ENCODE results near the gene EEPD1.

GRCh38 chr7:36219429-36219828 is 66.4 kb downstream of the EEPD1 start:
- no peak for TF ChIP-seq ZNF565 (CRISPR knock-in tag; conservative IDR thresholded peaks at IDR 0.05; ENCODE audit: low read depth)
- TF ChIP-seq TSHZ2 (CRISPR knock-in tag; IDR thresholded peaks at IDR 0.05) = no peak
- TF ChIP-seq ISL1 (CRISPR knock-in tag; IDR thresholded peaks at IDR 0.05) = no peak
- TF ChIP-seq PPARA (CRISPR knock-in tag; IDR thresholded peaks at IDR 0.05; ENCODE audit: borderline replicate concordance) = no peak
- TF ChIP-seq POU6F1 (CRISPR knock-in tag; IDR thresholded peaks at IDR 0.05; ENCODE audit: borderline replicate concordance, low read depth) = no peak
- TF ChIP-seq ZNF8 (CRISPR knock-in tag; IDR thresholded peaks at IDR 0.05) = no peak
- TF ChIP-seq CSDC2 (CRISPR knock-in tag; IDR thresholded peaks at IDR 0.05) = no peak
- TF ChIP-seq ZNF70 (CRISPR knock-in tag; IDR thresholded peaks at IDR 0.05) = no peak
- no peak for TF ChIP-seq GLIS3 (CRISPR knock-in tag; IDR thresholded peaks at IDR 0.05)
- TF ChIP-seq ESRRG (CRISPR knock-in tag; IDR thresholded peaks at IDR 0.05) = no peak
- TF ChIP-seq PATZ1 (CRISPR knock-in tag; IDR thresholded peaks at IDR 0.05; ENCODE audit: borderline replicate concordance) = no peak
- no peak for TF ChIP-seq TOX (CRISPR knock-in tag; IDR thresholded peaks at IDR 0.05; ENCODE audit: borderline replicate concordance)
- no peak for TF ChIP-seq CSRNP3 (CRISPR knock-in tag; IDR thresholded peaks at IDR 0.05)

All from SK-N-SH treated with all-trans-retinoic acid at 6 μM for 48 hours (cell line).